Measurements from ENCODE around the gene NOM1.

NOM1 gene

GRCh38 chr7:157004521-157005455, 55.3 kb downstream of the NOM1 start:
- no peak for DNase-seq (ENCODE audit: low read depth, low spot score)

GRCh38 chr7:157005456-157006204, 56.1 kb downstream of the NOM1 start:
- DNase-seq (ENCODE audit: low read depth, low spot score) = no peak

- DNase-seq (ENCODE audit: low read depth, low spot score) = no peak
These were observed 56.8 kb downstream of the NOM1 start for GRCh38 chr7:157006205-157006747.

- no peak for DNase-seq (ENCODE audit: low read depth, low spot score)
These were observed 57.4 kb downstream of the NOM1 start for GRCh38 chr7:157006829-157007469.

GRCh38 chr7:157007470-157008066, 58.1 kb downstream of the NOM1 start:
- no peak for DNase-seq (ENCODE audit: low read depth, low spot score)

- DNase-seq (ENCODE audit: low read depth, low spot score) = no peak
These were observed 59.0 kb downstream of the NOM1 start for GRCh38 chr7:157008206-157009169.

GRCh38 chr7:157009170-157009777, 59.8 kb downstream of the NOM1 start:
- DNase-seq (ENCODE audit: low read depth, low spot score) = no peak

- no peak for DNase-seq (ENCODE audit: low read depth, low spot score)
These were observed 60.5 kb downstream of the NOM1 start for GRCh38 chr7:157009778-157010587.

GRCh38 chr7:157010588-157011332, 61.2 kb downstream of the NOM1 start, which contains the start of gene MNX1:
Gene MNX1, minus strand, starts transcription at chr7:157010663. Its CDS starts 313 bp downstream, at chr7:157010350.
- DNase-seq (ENCODE audit: low read depth, low spot score) = no peak

GRCh38 chr7:157011333-157012112, 62.0 kb downstream of the NOM1 start:
- no peak for DNase-seq (ENCODE audit: low read depth, low spot score)

GRCh38 chr7:157012113-157012547, 62.6 kb downstream of the NOM1 start:
- no peak for DNase-seq (ENCODE audit: low read depth, low spot score)

- no peak for DNase-seq (ENCODE audit: low read depth, low spot score)
These were observed 63.6 kb downstream of the NOM1 start for GRCh38 chr7:157013101-157013500.

- no peak for DNase-seq (ENCODE audit: low read depth, low spot score)
These were observed 64.4 kb downstream of the NOM1 start for GRCh38 chr7:157013602-157014549.

- no peak for DNase-seq (ENCODE audit: low read depth, low spot score)
These were observed 65.4 kb downstream of the NOM1 start for GRCh38 chr7:157014635-157015555.

- DNase-seq (ENCODE audit: low read depth, low spot score) = no peak
These were observed 66.5 kb downstream of the NOM1 start for GRCh38 chr7:157016024-157016351.
